ENCODE results near the gene NHS. TPM values are rescaled to one million over a fixed set of nuclear protein-coding genes. Genes with fewer than 3 reads are reported as not detected.

NHS gene
- total RNA-seq, 1 donor from 2014 or later, result 1.0 TPM

DNA sequence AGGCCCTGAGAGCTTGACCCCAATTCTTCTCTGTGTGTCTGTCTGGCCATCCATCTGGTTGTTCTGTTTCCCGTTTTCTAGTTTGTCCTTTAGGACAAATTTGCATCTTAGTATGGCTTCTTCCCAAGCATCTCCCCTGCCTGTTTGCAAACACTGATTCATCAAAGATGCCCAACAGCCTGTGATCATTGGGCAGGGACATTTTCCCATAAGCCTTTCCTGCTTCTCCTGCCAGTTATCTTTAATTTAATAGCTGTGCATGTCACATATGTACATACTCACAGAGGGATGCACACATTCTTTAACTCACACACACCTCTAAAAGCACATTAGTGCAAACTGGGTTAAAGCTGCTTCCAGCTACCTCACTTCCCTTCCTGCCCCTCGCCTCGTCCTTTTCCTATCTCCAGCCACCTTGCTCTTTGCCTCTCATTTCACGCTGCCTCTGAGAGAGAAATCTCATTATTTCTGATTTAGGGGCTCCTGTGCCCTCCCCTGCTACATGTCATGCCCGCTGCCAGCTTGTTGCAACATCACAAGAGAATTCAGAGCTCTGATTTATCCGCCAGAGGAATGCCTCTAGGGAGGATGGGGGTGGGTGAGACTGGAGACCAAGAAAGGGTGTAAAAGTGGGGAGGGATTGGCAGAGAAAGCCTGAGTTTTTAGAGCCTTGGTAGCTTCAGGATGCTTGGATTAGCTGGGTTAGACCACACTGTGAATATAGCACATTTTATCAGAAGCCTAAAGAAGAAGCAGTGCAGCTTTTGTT lies 100.6 kb downstream of the NHS start:
- H3K4me1 ChIP-seq (ENCODE audit: control insufficient read depth in 3 of 3, insufficient read depth in 3 of 3, low read length in 3 of 3), result peaks cover 0 to 5% (median 0%) of the 10 kb centered on the region in 3 donors
- no peak overlapping the region for H3K9ac ChIP-seq (ENCODE audit: low read depth in 1 of 3, low read length in 3 of 3)
- H3K4me3 ChIP-seq (ENCODE audit: low read length in 3 of 3), result no peak overlapping the region
- no peaks in the 10 kb centered on the region for H3K27me3 ChIP-seq (ENCODE audit: control insufficient read depth in 3 of 3, insufficient read depth in 3 of 3, low read length in 3 of 3)
- H3K27ac ChIP-seq (ENCODE audit: low read depth, low read length), result no peak overlapping the region
- no peaks in the 10 kb centered on the region for H3K36me3 ChIP-seq (ENCODE audit: control insufficient read depth in 3 of 3, insufficient read depth in 3 of 3, low read length in 3 of 3)
- no peaks in the 10 kb centered on the region for H3K9me3 ChIP-seq (ENCODE audit: control insufficient read depth in 3 of 3, low read length in 3 of 3)

DNA sequence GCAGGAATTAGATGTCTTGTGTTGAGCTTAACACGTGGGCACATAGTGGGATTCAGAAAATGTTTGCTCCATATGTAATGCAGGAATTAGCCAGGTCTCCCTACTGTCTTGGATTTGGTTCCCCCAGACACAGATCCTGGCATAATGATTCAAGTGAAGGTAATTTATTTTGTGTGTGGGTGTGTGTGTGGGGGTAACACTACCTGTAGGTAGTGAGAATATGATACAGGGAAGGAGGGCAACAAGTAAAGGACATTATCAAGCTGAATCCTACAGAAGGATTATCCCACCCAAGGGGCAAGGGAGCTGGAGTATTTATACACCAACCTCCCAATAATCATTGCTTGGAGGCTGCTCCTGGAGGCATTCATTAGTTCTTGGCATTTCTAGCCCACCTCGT lies 101.4 kb downstream of the NHS start:
- Histone ChIP-seq H3K27ac (ENCODE audit: low read depth, low read length) (no peak overlapping the region), H3K9me3 (ENCODE audit: control insufficient read depth in 3 of 3, low read length in 3 of 3) (no peaks in the 10 kb centered on the region)

DNA sequence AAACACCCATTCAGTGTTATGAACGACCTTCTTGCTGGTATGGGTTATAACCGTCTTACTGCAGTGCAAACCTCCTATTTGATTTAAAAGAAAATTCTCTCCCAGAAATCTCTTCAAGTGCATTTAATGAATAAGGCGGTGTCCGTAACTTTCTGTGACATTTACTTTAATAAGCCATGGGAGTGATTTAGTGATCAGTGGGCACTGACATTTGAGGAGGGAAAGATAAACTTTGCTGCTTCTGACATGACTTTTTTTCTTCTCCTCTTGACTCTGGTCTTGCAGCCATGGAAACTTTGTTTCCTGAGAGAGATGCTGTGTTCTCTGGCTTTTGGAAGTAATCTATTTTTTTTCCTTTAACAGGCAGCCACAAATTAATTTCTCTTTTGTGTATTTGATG lies 106.1 kb downstream of the NHS start:
- Histone ChIP-seq H3K9me3 (ENCODE audit: control insufficient read depth in 3 of 3, low read length in 3 of 3) (no peaks in the 10 kb centered on the region), H3K27ac (ENCODE audit: low read depth, low read length) (no peak overlapping the region), H3K4me3 (ENCODE audit: low read length in 3 of 3) (no peak overlapping the region), H3K36me3 (ENCODE audit: control insufficient read depth in 3 of 3, insufficient read depth in 3 of 3, low read length in 3 of 3) (no peaks in the 10 kb centered on the region), H3K4me1 (ENCODE audit: control insufficient read depth in 3 of 3, insufficient read depth in 3 of 3, low read length in 3 of 3) (no peaks in the 10 kb centered on the region), H3K9ac (ENCODE audit: low read depth in 1 of 3, low read length in 3 of 3) (no peak overlapping the region), H3K27me3 (ENCODE audit: control insufficient read depth in 3 of 3, insufficient read depth in 3 of 3, low read length in 3 of 3) (no peaks in the 10 kb centered on the region)

More for the DNA sequence above, 101.4 kb downstream of the NHS start:
- Histone ChIP-seq H3K27me3 (ENCODE audit: control insufficient read depth in 3 of 3, insufficient read depth in 3 of 3, low read length in 3 of 3) (no peaks in the 10 kb centered on the region), H3K4me1 (ENCODE audit: control insufficient read depth in 3 of 3, insufficient read depth in 3 of 3, low read length in 3 of 3) (peaks cover 0 to 5% (median 0%) of the 10 kb centered on the region in 3 donors), H3K36me3 (ENCODE audit: control insufficient read depth in 3 of 3, insufficient read depth in 3 of 3, low read length in 3 of 3) (no peaks in the 10 kb centered on the region), H3K4me3 (ENCODE audit: low read length in 3 of 3) (no peak overlapping the region), H3K9ac (ENCODE audit: low read depth in 1 of 3, low read length in 3 of 3) (no peak overlapping the region)

DNA sequence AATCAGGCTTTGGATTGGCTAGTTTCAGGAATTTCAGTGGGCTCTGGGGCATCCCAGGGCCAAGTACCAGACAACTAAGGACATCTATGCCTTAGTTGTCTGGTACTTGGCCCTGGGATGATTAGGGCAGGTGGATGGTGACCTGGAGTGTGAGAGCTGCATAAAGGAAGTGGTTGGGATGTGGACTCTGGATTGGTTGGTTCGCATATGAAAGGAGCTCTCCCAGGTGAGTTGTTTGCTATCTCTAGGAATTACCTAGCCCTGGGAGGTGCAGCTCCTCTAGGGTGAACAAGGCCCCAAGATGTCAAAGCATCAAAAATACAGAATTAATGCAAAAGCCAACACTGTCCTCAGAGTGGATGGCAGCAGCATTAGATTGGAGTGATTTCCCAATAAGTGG lies 109.6 kb downstream of the NHS start:
- Histone ChIP-seq H3K36me3 (ENCODE audit: control insufficient read depth in 3 of 3, insufficient read depth in 3 of 3, low read length in 3 of 3) (no peaks in the 10 kb centered on the region), H3K9me3 (ENCODE audit: control insufficient read depth in 3 of 3, low read length in 3 of 3) (no peaks in the 10 kb centered on the region), H3K9ac (ENCODE audit: low read depth in 1 of 3, low read length in 3 of 3) (no peak overlapping the region), H3K4me1 (ENCODE audit: control insufficient read depth in 3 of 3, insufficient read depth in 3 of 3, low read length in 3 of 3) (no peaks in the 10 kb centered on the region), H3K27ac (ENCODE audit: low read depth, low read length) (no peak overlapping the region), H3K4me3 (ENCODE audit: low read length in 3 of 3) (no peak overlapping the region), H3K27me3 (ENCODE audit: control insufficient read depth in 3 of 3, insufficient read depth in 3 of 3, low read length in 3 of 3) (no peaks in the 10 kb centered on the region)

DNA sequence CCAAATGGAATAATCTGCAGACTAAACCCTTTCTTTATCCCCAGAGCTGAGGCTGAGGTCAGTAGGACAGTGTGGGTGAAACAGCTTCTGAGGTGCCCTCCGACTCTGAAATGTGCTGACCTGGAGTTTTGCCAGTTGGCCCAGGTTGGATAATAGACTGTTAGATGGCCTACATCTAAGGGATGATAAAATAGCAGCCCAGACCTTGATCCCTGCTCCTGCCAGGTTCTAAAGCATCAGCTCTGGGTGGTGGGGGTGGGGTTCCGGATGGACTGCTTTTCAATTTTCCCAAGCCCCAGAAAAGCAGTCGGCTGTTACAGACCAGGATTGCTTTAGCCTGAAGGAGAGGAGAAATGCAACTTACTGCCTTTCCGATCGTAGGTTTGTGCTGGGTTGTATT lies 110.4 kb downstream of the NHS start:
- H3K9me3 ChIP-seq (ENCODE audit: control insufficient read depth in 3 of 3, low read length in 3 of 3), result no peaks in the 10 kb centered on the region
- H3K4me3 ChIP-seq (ENCODE audit: low read length in 3 of 3), result no peak overlapping the region
- no peaks in the 10 kb centered on the region for H3K4me1 ChIP-seq (ENCODE audit: control insufficient read depth in 3 of 3, insufficient read depth in 3 of 3, low read length in 3 of 3)
- H3K27me3 ChIP-seq (ENCODE audit: control insufficient read depth in 3 of 3, insufficient read depth in 3 of 3, low read length in 3 of 3), result no peaks in the 10 kb centered on the region
- H3K36me3 ChIP-seq (ENCODE audit: control insufficient read depth in 3 of 3, insufficient read depth in 3 of 3, low read length in 3 of 3), result no peaks in the 10 kb centered on the region
- no peak overlapping the region for H3K9ac ChIP-seq (ENCODE audit: low read depth in 1 of 3, low read length in 3 of 3)
- no peak overlapping the region for H3K27ac ChIP-seq (ENCODE audit: low read depth, low read length)

DNA sequence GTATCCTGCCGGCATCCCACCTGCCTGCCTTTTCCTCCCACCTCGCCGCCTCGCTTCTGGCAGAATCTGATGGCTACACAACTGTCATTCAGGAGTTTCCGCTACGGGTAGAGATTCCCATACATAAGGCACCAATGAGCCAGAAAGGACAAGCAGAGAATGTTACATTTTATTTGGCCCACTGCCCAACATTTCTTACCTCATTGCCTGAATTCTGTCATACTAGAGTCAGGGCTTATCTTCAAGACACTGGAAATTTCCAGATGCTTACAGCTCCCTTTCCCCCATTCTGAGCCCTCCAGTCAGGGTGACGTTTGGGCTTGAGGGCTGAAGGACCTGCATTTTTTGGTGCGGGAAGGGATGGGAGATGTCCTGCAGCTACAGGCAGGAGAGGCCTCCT lies 113.0 kb downstream of the NHS start:
- Histone ChIP-seq H3K27ac (ENCODE audit: low read depth, low read length) (no peak overlapping the region), H3K9ac (ENCODE audit: low read depth in 1 of 3, low read length in 3 of 3) (no peak overlapping the region), H3K4me1 (ENCODE audit: control insufficient read depth in 3 of 3, insufficient read depth in 3 of 3, low read length in 3 of 3) (no peaks in the 10 kb centered on the region), H3K4me3 (ENCODE audit: low read length in 3 of 3) (no peak overlapping the region), H3K27me3 (ENCODE audit: control insufficient read depth in 3 of 3, insufficient read depth in 3 of 3, low read length in 3 of 3) (no peaks in the 10 kb centered on the region), H3K36me3 (ENCODE audit: control insufficient read depth in 3 of 3, insufficient read depth in 3 of 3, low read length in 3 of 3) (no peaks in the 10 kb centered on the region), H3K9me3 (ENCODE audit: control insufficient read depth in 3 of 3, low read length in 3 of 3) (no peaks in the 10 kb centered on the region)

DNA sequence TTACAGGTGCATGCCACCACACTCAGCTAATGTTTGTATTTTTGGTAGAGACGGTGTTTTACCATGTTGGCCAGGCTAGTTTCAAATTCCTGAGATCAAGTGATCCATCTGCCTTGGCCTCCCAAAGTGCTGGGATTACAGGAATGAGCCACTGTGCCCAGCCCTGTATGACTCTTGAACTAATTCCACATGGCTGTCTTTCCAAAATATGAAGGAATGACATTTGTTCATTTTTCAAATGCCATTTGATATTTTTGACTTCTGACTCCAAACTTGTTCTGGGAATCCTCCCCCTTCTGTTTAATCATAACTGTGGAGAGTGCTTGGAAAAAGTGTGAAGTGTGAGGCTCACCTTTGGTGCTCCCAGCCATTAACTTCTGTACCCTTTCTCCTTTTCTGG lies 119.2 kb downstream of the NHS start:
- Histone ChIP-seq H3K27ac (ENCODE audit: low read depth, low read length) (no peak overlapping the region), H3K4me3 (ENCODE audit: low read length in 3 of 3) (no peak overlapping the region), H3K9me3 (ENCODE audit: control insufficient read depth in 3 of 3, low read length in 3 of 3) (no peaks in the 10 kb centered on the region), H3K27me3 (ENCODE audit: control insufficient read depth in 3 of 3, insufficient read depth in 3 of 3, low read length in 3 of 3) (no peaks in the 10 kb centered on the region), H3K4me1 (ENCODE audit: control insufficient read depth in 3 of 3, insufficient read depth in 3 of 3, low read length in 3 of 3) (no peaks in the 10 kb centered on the region), H3K36me3 (ENCODE audit: control insufficient read depth in 3 of 3, insufficient read depth in 3 of 3, low read length in 3 of 3) (no peaks in the 10 kb centered on the region), H3K9ac (ENCODE audit: low read depth in 1 of 3, low read length in 3 of 3) (no peak overlapping the region)

DNA sequence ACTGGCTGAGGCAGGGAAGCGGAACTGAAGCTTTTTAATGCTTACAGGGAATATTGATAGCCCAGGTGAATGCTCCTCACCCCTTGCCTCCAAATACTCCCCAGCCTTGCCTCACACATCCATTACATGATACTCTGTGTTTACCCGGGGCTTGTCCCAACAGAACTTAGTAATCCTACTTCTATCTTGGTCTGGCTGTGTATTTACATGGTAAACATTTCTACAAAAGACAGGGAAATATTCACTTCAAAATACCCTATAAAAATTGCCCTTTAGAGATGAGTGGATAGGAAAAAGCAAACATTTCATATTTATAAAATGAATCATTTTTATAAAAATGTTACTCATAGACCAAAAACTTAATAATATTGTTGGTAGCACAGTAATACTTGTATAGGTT lies 120.1 kb downstream of the NHS start:
- H3K9me3 ChIP-seq (ENCODE audit: control insufficient read depth in 3 of 3, low read length in 3 of 3), result no peaks in the 10 kb centered on the region
- no peak overlapping the region for H3K9ac ChIP-seq (ENCODE audit: low read depth in 1 of 3, low read length in 3 of 3)
- H3K27ac ChIP-seq (ENCODE audit: low read depth, low read length), result no peak overlapping the region
- H3K4me3 ChIP-seq (ENCODE audit: low read length in 3 of 3), result no peak overlapping the region
- H3K36me3 ChIP-seq (ENCODE audit: control insufficient read depth in 3 of 3, insufficient read depth in 3 of 3, low read length in 3 of 3), result no peaks in the 10 kb centered on the region
- H3K4me1 ChIP-seq (ENCODE audit: control insufficient read depth in 3 of 3, insufficient read depth in 3 of 3, low read length in 3 of 3), result no peaks in the 10 kb centered on the region
- no peaks in the 10 kb centered on the region for H3K27me3 ChIP-seq (ENCODE audit: control insufficient read depth in 3 of 3, insufficient read depth in 3 of 3, low read length in 3 of 3)

DNA sequence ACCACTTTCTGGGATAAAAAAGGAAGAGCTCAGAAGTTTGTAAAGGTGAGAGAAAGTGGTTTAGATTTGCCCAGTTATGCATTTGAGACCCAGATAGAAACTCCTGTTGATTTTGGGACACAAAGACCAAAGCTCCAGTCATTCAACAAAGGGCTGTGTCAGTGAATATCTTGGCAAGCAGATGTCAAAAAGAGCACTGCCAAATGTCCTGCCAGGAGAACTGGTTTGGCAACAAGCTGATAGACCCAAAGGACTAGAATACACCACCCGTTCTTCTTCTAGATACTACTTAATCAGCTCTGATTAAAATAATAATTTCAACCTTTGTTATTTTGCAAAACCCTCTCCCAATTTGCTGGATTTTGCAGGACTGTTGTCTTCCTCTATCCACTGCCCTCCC lies 121.4 kb downstream of the NHS start:
- H3K27ac ChIP-seq (ENCODE audit: low read depth, low read length), result no peak overlapping the region
- no peaks in the 10 kb centered on the region for H3K9me3 ChIP-seq (ENCODE audit: control insufficient read depth in 3 of 3, low read length in 3 of 3)
- H3K36me3 ChIP-seq (ENCODE audit: control insufficient read depth in 3 of 3, insufficient read depth in 3 of 3, low read length in 3 of 3), result no peaks in the 10 kb centered on the region
- H3K9ac ChIP-seq (ENCODE audit: low read depth in 1 of 3, low read length in 3 of 3), result no peak overlapping the region
- H3K4me1 ChIP-seq (ENCODE audit: control insufficient read depth in 3 of 3, insufficient read depth in 3 of 3, low read length in 3 of 3), result no peaks in the 10 kb centered on the region
- no peaks in the 10 kb centered on the region for H3K27me3 ChIP-seq (ENCODE audit: control insufficient read depth in 3 of 3, insufficient read depth in 3 of 3, low read length in 3 of 3)
- no peak overlapping the region for H3K4me3 ChIP-seq (ENCODE audit: low read length in 3 of 3)

DNA sequence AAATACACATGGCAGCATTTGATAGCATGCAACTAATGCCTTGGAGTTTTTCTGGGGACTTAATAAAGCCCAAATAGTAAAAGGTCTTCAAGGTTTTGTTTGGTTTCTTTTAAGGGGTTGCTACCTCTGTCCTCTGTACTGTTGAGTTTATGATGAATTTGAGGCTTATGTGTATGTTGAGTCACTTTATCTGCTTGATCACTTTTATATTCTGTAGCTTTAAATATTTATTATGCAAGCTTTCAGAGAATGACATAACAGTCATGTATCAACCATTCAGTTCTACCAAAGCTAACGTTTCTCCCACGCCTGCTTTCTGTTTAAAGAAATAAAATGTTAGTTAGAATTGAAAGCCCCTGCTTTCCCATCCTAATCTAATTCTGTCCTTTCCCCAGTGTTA lies 122.2 kb downstream of the NHS start:
- Histone ChIP-seq H3K36me3 (ENCODE audit: control insufficient read depth in 3 of 3, insufficient read depth in 3 of 3, low read length in 3 of 3) (no peaks in the 10 kb centered on the region), H3K4me1 (ENCODE audit: control insufficient read depth in 3 of 3, insufficient read depth in 3 of 3, low read length in 3 of 3) (no peaks in the 10 kb centered on the region), H3K4me3 (ENCODE audit: low read length in 3 of 3) (no peak overlapping the region), H3K27ac (ENCODE audit: low read depth, low read length) (no peak overlapping the region), H3K9me3 (ENCODE audit: control insufficient read depth in 3 of 3, low read length in 3 of 3) (no peaks in the 10 kb centered on the region), H3K9ac (ENCODE audit: low read depth in 1 of 3, low read length in 3 of 3) (no peak overlapping the region), H3K27me3 (ENCODE audit: control insufficient read depth in 3 of 3, insufficient read depth in 3 of 3, low read length in 3 of 3) (no peaks in the 10 kb centered on the region)
